ENCODE data around the gene IL1RL2.

- TF ChIP-seq CTCF (IDR thresholded peaks at IDR 0.05 in 4 of 5, conservative IDR thresholded peaks at IDR 0.05 in 1 of 5) (no peak), POLR2A (IDR thresholded peaks at IDR 0.05) (no peak)
Observed at GRCh38 chr2:102266204-102266603, 79.4 kb downstream of the IL1RL2 start.

Measured in gastrocnemius medialis (tissue), 4 donors.